ENCODE results near the gene VSX2. TPM values are rescaled to one million over a fixed set of nuclear protein-coding genes. Genes with fewer than 3 reads are reported as not detected.

Gene VSX2
- total RNA-seq, 1 donor from 2014 or later = 0.12 TPM

GRCh38 chr14:74248017-74248416, 8.8 kb downstream of the VSX2 start:
- Mint-ChIP-seq H3K9me3 (no peaks in the 10 kb centered on the region), H3K36me3 (no peaks in the 10 kb centered on the region), H3K27ac (no peak overlapping the region), H3K4me1 (ENCODE audit: unreplicated experiment) (peaks cover 6% of the 10 kb centered on the region), H3K27me3 (peaks cover 74% of the 10 kb centered on the region), H3K4me3 (no peak overlapping the region)
- no peak for DNase-seq (ENCODE audit: extremely low spot score, unreplicated experiment)
- no peak for TF ChIP-seq CTCF (conservative IDR thresholded peaks at IDR 0.05)

GRCh38 chr14:74249433-74250375, 10.5 kb downstream of the VSX2 start:
- Mint-ChIP-seq H3K4me1 (ENCODE audit: unreplicated experiment) (peaks cover 6% of the 10 kb centered on the region), H3K27ac (no peak overlapping the region), H3K27me3 (peaks cover 67% of the 10 kb centered on the region), H3K4me3 (no peak overlapping the region), H3K36me3 (no peaks in the 10 kb centered on the region), H3K9me3 (no peaks in the 10 kb centered on the region)
- DNase-seq (ENCODE audit: extremely low spot score, unreplicated experiment) = no peak
- TF ChIP-seq CTCF (conservative IDR thresholded peaks at IDR 0.05) = no peak

- TF ChIP-seq CTCF (conservative IDR thresholded peaks at IDR 0.05) = no peak
- Mint-ChIP-seq H3K36me3 (no peaks in the 10 kb centered on the region), H3K4me3 (no peak overlapping the region), H3K27ac (no peak overlapping the region), H3K27me3 (peaks cover 56% of the 10 kb centered on the region), H3K9me3 (no peaks in the 10 kb centered on the region), H3K4me1 (ENCODE audit: unreplicated experiment) (peaks cover 6% of the 10 kb centered on the region)
- DNase-seq (ENCODE audit: extremely low spot score, unreplicated experiment) = no peak
These were observed 16.0 kb downstream of the VSX2 start for GRCh38 chr14:74255281-74255680.

- no peaks in the 10 kb centered on the region for H3K36me3 Mint-ChIP-seq
- H3K27me3 Mint-ChIP-seq = peaks cover 50% of the 10 kb centered on the region
- H3K9me3 Mint-ChIP-seq = no peaks in the 10 kb centered on the region
- no peak for DNase-seq (ENCODE audit: extremely low spot score, unreplicated experiment)
- peak overlapping the region; percentile 85 for H3K4me3 Mint-ChIP-seq
- no peaks in the 10 kb centered on the region for H3K4me1 Mint-ChIP-seq (ENCODE audit: unreplicated experiment)
- TF ChIP-seq CTCF (conservative IDR thresholded peaks at IDR 0.05) = peak; percentile 97
- H3K27ac Mint-ChIP-seq = no peak overlapping the region
These were observed 18.1 kb downstream of the VSX2 start for GRCh38 chr14:74257078-74257940.

DNA sequence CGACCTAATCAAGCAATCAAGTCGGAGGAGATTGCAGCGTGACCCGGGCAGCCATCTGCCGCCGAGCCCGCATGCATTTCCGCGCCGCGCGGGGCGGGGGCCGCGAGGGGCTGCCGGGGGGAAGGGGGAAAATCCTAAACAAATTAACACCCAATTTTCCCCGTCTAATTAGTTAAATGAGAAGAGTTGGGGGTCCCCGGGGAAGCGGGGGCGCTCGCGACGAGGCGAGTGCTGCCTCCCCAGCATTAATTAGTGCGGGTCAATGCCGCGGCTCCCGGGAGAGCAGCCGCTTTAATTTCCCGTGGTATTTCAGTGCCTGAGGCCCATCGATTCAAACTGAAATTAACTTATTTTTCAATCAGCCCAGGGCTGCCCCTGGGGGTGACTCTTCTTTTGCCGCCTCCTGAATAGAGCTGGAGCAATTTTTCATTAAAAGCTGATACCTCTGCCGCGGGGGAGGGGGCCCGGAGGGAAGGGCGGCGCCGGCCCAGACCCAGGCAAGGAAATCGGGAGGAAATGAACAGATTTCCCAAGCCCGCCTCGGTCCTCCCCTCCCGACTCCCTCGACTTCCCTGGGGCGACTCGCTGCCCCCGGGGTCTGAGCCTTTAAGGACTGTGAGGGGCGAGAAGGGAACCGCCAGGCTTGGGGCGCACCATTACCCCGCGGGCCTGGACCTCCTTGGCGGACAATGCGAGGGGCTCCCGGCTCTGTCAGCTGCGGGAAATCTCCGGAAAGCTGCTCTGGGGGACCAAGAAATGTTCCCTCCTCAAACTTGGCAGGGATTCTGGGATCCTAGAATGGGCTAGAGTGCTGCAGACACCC, 18.9 kb downstream of the VSX2 start:
- DNase-seq (ENCODE audit: extremely low spot score, unreplicated experiment) = no peak
- Mint-ChIP-seq H3K27ac (no peak overlapping the region), H3K9me3 (no peaks in the 10 kb centered on the region), H3K27me3 (peaks cover 45% of the 10 kb centered on the region), H3K4me1 (ENCODE audit: unreplicated experiment) (no peaks in the 10 kb centered on the region), H3K4me3 (peak overlapping the region; percentile 85), H3K36me3 (no peaks in the 10 kb centered on the region)
- no peak for TF ChIP-seq CTCF (conservative IDR thresholded peaks at IDR 0.05)
